H54 (cell line): ENCODE data around the gene C14orf93.
"Not testable (repeated sequence)": the region's sequence is repeated elsewhere in the genome, so short reads cannot be mapped to it uniquely, and the experiment has no call there.

Experiments
- DNase-seq: peaks from one replicate; pipeline ENCODE4 v3.0.0; 2011; ENCODE audit warnings: low spot score, mixed read lengths; ENCODE audit not compliant: insufficient read length
- FAIRE-seq: peaks from 3 replicates; lab custom pipeline; 2011; peaks lifted over from hg19 to GRCh38; lab: Jason Lieb, UNC
- POLR2A ChIP-seq: IDR thresholded peaks from 2 replicates; pipeline ENCODE4 v1.6.1; 2011; ENCODE audit warnings: low read depth, mild to moderate bottlenecking, low read length

The C14orf93 gene

GRCh38 chr14:23020143-23021128, 10.5 kb upstream of the C14orf93 start:
- FAIRE-seq (no peak), DNase-seq (no peak)
- no peak for TF ChIP-seq POLR2A

- no peak for TF ChIP-seq POLR2A
Measured at GRCh38 chr14:23018107-23018506, 8.2 kb upstream of the C14orf93 start.

GRCh38 chr14:23017091-23017490, 7.1 kb upstream of the C14orf93 start:
- DNase-seq (no peak), FAIRE-seq (no peak)
- no peak for TF ChIP-seq POLR2A

More at GRCh38 chr14:23018107-23018506, 8.2 kb upstream of the C14orf93 start:
- FAIRE-seq (no peak), DNase-seq (no peak)

GRCh38 chr14:23015618-23016017, 5.7 kb upstream of the C14orf93 start:
- no peak for FAIRE-seq
- TF ChIP-seq POLR2A, result no peak
- DNase-seq, result no peak

GRCh38 chr14:23013749-23014054, 3.8 kb upstream of the C14orf93 start:
- FAIRE-seq, DNase-seq: not testable (repeated sequence)

GRCh38 chr14:23013054-23013748, 3.3 kb upstream of the C14orf93 start:
- no peak for FAIRE-seq
- TF ChIP-seq POLR2A, result no peak
- no peak for DNase-seq

GRCh38 chr14:23009483-23009938, 432 bp downstream of the C14orf93 start:
- DNase-seq, result no peak
- no peak for TF ChIP-seq POLR2A
- FAIRE-seq, result no peak

GRCh38 chr14:23008831-23009230, 1.1 kb downstream of the C14orf93 start:
- no peak for FAIRE-seq
- no peak for DNase-seq

GRCh38 chr14:23006544-23007419, 3.2 kb downstream of the C14orf93 start:
- peak; percentile 74 for TF ChIP-seq POLR2A
- FAIRE-seq, result peak; percentile 96
- DNase-seq, result peak; percentile 76

More at GRCh38 chr14:23008831-23009230, 1.1 kb downstream of the C14orf93 start:
- TF ChIP-seq POLR2A, result no peak

- DNase-seq, result no peak
- no peak for FAIRE-seq
- TF ChIP-seq POLR2A, result no peak
Measured at GRCh38 chr14:23006188-23006534, 3.8 kb downstream of the C14orf93 start.

GRCh38 chr14:23005451-23006187, 4.3 kb downstream of the C14orf93 start:
- TF ChIP-seq POLR2A, result no peak
- FAIRE-seq, result no peak
- no peak for DNase-seq

GRCh38 chr14:23004274-23004673, 5.7 kb downstream of the C14orf93 start:
- not testable (repeated sequence) for FAIRE-seq, DNase-seq

GRCh38 chr14:23002592-23002991, 7.4 kb downstream of the C14orf93 start:
- DNase-seq (no peak), FAIRE-seq (no peak)
- no peak for TF ChIP-seq POLR2A
